DMS153 treated with DMSO at 0.1 percent for 48 hours (cell line): Measurements from ENCODE around the gene PQBP1.

Experiments used
- DNase-seq: peaks from one replicate; lab custom pipeline; 2025; ENCODE audit not compliant: unreplicated experiment; lab: John Stamatoyannopoulos, UW

The PQBP1 gene

DNA sequence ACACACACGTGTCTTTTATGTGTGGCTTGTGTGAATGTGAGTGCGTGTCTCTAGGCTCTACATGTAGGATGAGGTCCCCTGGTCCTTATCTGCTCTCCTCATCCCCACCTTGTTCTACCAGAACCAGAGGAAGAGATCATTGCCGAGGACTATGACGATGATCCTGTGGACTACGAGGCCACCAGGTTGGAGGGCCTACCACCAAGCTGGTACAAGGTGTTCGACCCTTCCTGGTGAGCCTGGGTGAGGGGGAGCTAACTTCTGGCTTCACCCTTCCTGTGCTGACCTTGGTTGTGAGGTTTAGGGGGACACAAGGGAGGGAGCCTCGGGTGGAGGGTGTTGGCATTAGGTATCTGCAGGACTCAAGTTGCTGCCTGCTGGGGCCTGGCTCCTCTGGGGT lies 3.3 kb downstream of the PQBP1 start:
- DNase-seq = no peak

DNA sequence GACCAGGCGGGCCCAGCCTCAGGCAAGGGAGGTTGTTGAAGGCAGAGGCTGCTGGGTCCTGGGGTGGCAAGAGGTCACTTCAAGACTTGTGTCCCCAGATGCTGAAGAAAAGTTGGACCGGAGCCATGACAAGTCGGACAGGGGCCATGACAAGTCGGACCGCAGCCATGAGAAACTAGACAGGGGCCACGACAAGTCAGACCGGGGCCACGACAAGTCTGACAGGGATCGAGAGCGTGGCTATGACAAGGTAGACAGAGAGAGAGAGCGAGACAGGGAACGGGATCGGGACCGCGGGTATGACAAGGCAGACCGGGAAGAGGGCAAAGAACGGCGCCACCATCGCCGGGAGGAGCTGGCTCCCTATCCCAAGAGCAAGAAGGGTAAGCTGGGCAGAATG lies 4.4 kb downstream of the PQBP1 start:
- no peak for DNase-seq

DNA sequence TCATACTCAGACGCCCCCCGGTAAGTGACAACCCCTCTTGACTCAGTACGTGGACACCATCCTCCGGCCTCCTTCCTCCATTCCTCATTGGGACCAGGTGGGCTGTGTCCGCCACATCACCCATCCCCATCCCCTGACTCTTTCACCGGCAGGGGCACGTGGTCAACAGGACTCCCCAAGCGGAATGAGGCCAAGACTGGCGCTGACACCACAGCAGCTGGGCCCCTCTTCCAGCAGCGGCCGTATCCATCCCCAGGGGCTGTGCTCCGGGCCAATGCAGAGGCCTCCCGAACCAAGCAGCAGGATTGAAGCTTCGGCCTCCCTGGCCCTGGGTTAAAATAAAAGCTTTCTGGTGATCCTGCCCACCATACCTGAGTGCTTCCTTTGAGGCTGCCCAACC lies 5.0 kb downstream of the PQBP1 start:
- DNase-seq = no peak

DNA sequence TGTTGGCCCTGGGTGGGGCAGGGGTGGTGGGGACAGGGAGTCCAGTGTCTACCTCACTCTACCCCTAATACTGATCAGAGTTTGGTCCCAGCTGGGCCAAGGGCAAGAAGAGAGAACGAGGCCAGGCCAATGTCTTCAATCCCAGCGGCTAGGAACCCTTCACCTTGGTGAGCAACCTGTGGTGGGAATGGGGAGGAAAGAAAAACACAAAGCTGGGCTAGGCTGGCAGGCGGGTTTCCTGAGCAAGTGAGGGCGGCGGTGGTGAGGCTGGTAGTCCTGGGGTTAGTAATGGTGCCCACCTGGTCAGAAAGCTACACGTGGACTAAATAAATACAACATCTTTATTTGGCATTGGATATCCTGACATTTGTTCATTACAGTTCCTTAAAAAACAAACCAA lies 5.6 kb downstream of the PQBP1 start:
- no peak for DNase-seq

DNA sequence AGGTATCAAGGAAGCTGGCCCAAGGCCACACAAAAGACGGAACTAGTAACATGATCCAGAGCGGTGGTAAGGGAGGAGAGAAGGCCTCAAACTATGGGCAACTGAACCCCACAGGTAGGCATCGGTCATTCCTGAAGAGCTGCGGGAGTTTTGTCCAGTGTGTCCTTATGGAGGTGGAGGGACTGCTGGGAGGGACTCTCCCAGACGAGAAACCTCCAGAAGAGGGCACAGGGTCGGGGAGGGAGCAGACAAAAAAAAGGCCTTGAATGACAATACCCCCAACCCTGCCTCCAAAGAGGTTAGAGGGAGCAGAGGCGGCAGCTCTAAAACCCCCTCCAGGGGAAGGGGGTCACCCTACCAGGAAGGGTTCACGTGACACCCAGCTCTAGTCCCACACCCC lies 6.5 kb downstream of the PQBP1 start:
- no peak for DNase-seq

DNA sequence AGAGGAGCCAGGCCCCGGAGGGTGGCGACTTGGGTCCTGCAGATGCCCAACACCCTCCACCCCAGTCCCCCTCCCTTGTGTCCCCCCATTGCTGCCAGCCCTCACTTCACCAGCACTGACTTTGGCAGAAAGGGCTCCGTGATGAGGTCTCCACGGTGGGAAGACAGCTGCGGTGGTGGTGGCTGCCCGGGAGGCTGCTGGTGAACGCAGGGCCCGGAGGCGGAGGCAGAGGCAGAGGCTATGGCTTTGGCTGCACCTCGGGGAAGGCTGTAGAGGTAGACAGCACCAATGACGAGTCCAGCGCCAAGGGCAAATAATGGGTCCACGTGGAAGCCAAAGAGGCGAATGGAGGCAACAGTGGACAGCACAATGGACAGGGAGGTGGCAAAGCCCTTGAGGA lies 6.9 kb downstream of the PQBP1 start:
- no peak for DNase-seq

DNA sequence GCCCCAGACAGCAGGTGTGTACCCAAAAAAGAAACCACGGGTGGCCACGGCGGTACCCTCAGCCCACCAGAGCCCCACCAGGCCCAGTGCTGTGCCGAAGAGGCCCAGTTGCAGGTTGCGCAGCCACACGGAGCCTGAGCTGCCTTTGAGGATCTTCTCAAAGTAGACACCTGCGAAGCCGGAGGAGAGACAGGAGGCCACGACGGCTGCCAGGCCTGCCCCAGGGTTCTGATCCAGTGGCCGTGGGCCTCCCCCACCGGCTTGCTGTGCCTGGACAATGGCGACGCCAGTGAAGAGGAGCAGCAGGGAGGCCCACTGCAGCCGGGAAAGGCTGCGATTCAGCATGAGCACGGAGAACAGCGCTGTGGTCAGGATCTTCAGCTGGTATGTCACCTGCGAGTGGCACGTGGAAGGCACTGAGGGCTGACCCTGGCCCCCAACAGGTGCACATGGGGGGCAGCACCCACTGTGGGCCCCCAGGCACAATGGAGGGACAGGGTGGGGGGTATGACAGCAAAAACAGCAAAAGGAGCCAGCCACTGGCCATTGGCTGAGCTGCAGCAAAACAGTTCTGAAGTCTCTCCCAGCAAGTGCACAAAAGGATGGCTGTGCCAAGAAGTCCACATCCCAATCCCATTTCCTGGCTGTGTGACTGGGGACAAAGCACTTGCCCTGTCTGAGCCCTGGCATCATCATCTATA lies 7.5 kb downstream of the PQBP1 start:
- no peak for DNase-seq

DNA sequence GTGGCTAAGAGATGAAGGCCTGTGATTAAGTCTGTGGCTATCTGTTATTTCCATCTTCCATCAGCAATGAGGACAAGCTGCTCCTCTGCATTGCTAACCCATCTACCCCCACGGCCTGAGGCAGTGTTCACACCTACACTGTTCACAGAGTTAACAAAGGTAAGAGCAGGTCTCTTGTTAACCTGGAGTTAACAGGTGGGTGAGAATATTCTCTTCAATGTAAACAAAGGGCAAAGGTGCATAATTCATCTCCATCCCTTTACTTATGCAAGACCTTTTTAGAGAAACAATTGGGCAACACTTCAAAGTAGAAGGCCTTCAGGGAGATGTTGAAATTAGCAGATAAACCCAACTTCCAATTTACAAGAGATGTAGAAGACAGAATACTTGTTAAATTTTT lies 10.9 kb downstream of the PQBP1 start:
- no peak for DNase-seq

DNA sequence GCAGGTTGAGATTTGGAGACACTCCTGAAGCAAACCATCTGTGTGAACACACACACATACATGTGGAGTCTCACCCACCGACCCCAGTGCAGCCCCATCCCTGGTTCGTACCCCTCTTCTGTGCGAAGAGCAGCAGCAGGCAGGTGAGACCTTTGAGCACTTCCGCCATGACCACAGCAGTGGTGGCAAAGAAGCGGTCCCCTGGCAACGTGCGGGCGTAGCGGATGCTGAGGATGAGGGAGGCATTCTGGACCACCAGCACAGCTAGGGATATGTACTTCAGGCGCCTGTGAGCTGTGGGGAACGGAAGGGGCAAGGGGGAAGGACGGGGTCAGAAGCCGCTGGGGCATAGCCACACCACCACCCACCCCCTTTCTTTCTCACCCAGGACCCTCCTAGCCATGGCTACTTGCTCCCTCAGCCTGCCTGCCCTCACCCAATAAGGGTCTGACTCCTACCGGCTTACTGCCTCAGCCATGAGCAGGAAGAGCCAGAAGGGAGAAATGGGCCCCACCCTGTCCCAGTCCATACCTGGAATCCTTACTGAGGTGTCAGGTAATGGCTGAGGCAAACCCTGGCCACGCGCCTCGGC lies 12.1 kb downstream of the PQBP1 start:
- DNase-seq = no peak

DNA sequence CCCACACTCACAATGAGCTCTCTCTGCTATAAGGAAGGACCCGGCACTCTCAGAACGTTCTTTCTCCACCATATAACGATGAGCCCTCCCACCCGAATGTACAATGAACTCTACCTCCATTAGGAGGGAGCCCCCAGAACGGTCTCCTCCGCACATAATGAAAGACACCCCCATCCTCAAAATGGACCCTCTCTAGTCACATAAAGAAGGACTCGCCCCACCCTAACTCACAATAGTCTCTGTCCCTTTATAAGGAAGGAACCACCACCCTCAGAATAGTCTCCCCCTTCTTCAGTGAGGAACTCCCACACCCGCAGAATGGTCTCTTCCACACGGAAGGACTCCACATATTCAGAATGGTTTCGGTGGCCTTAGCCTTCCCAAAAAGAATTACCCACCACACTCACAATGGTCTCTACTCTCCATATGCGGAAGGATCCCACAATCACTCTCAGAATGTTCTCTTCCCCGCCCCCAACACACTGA lies 13.2 kb downstream of the PQBP1 start:
- no peak for DNase-seq

DNA sequence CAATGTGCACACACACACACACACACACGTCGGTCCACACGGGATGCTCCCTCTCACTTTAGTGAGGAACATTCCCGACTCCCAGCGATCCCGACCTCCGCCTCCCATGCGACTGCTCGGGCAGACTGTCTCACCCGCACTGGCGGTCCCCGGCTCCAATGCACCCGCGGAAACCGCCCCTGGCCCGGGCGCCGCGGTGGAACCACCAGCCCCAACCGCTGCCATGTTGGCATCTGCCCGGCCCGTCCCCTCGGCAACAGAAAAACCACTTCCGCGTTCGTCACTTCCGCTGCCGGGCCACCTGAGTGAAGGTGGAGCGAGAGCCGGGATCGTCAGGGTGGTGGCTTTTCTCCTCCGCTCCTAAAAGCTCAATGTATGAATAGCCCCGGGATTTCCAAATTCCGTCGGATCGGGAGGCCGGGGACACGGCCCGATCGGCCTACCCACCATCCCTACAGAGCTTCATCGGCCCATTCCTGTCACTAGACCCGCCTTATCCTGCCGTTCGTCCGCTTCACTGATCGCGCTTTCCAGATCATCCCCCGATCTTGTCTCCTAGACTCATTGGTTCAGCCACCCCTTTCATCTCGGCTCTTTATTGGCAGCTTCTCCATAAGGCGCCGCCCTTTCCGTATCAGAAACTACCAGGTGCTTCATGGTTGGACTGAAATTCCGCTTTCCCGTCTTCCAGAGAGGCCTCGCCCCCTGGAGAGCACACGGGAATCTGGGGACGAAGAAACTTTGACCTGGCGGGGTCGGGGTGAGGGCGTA lies 13.9 kb downstream of the PQBP1 start, which contains the start of gene SLC35A2:
Gene SLC35A2, minus strand, starts transcription at position 235 of the 771 bp plus-strand sequence. Its CDS starts 10 bp downstream, at position 225.
- peak; percentile 34 for DNase-seq

DNA sequence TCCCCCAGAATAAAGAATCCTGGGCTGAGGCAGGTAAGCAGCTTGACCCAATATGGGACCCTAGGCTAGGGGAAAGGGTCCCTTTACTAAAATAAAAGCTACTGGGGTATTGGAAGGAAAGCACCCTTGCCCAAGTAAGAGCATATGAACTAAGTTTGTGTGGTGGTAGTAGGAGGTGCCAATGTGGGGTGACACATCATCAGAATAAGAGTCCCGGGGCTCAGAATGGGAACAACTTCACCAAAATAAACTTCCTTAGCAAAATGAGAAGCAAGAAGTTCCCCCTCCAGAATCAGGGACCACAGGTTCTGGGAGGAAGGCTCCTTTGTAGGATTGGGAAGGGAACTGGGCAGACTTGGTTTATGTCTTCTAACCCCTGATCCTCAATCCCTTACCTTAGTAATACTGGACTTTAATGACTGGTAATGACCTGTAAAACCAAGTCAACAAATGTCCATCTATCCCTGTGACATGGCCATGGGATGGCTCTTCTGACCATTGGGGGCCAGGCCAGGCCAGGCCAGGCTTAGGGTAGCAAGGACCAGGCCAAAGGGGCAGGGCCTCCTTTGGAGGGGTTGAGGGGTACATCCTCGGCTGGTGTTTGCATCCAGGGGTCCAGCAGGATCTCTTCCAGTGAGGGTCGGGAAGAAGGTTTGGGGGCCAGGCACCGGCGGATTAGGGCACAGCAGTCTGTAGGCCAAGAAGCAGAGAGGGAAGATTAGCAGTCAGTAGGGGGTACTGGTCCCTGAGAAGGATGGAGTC lies 16.1 kb downstream of the PQBP1 start:
- DNase-seq = no peak

DNA sequence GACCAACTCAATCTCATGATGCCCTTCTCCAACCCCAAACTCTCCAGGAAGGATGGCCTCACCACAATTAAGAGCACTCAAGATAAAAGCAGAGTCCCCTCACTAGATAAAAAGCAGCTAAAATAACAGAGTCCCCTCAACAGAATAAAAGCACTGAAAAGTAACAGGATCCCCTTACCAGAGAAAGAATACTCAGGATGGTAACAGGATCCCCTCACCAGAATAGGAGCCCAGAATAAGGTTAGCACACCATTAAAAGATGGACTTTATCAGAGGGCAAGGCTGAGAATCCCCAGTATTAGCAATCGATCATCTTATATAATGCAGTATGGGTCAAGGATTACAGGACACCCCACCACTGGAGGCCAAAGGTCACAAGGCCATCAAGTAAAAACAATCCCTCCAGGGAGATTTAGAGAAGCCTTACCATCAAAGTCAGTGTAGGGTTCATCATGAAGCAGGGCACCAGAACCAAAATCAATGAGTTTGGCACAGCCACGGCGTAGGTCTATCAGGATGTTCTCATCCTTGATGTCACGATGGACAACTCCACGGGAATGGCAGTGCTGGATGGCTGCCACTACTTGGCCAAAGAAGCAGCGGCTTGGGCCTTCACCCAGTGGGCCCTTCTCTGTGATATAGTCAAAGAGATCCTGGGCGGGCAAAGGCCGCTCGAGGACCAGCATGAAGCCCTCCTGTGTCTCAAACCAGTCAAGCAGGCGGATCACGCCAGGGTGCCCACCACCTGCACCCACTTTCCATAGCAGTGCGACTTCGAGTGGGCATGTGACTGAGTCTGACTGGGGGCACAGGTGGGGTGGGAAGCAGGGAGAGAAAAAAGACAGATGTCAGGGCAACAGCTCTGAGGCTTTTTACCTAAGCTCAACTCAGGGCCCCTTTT lies 17.1 kb downstream of the PQBP1 start:
- no peak for DNase-seq

DNA sequence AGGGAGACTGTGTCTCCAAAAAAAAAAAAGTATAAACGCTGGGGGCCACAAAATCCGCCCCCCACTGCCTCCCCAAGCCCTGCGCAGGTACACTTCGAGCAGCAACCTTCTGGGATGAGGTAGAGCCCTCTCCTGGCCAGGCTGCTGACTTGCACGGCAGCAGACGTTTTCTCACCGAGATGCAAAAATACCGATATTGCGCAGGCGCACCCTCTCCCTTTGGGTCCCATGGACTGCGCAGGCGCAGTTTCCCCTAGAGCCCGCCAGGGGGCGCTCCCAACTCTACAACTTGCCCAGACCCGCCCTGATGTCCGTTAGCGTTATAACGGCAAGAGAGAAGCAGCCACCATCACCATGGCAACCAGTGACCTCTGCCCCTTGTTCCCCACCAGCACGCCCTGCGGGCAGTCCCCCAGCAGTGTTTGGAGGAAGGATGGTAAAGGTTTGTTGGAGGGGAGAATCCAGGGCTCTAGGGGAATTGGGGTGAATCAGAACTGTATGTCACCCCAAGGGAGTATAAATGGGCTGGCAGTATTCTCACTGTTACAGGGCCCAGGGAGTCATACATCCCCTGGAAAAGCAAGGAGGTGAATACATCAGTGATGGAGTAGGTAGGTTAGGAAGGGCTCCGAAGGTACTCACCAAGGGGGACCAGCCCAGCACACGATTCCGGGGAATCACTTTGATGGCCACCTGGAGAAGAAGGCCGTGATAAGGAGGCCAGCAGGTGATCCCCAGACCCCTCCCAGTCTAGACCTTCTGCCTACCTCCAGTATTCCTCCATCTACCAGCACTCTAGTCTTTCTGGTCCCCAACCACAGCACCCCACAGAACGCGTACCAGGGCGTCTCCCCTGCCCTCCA lies 19.6 kb downstream of the PQBP1 start:
- peak; percentile 55 for DNase-seq

DNA sequence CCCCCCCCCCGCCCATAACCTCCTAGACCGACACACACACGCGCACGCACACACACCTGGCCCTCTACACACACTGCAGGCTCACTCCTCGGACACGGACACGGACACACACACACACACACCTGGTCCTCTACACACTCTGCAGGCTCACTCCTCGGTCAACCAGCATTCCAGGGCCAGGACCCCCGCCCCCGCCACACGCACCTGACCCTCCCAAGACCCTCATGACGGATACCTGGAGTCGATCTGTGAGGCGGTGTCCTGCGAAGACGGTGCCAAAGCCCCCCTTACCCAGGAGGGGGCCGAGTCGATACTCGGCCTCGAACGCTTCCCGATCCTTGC lies 20.5 kb downstream of the PQBP1 start:
- DNase-seq = peak; percentile 6

DNA sequence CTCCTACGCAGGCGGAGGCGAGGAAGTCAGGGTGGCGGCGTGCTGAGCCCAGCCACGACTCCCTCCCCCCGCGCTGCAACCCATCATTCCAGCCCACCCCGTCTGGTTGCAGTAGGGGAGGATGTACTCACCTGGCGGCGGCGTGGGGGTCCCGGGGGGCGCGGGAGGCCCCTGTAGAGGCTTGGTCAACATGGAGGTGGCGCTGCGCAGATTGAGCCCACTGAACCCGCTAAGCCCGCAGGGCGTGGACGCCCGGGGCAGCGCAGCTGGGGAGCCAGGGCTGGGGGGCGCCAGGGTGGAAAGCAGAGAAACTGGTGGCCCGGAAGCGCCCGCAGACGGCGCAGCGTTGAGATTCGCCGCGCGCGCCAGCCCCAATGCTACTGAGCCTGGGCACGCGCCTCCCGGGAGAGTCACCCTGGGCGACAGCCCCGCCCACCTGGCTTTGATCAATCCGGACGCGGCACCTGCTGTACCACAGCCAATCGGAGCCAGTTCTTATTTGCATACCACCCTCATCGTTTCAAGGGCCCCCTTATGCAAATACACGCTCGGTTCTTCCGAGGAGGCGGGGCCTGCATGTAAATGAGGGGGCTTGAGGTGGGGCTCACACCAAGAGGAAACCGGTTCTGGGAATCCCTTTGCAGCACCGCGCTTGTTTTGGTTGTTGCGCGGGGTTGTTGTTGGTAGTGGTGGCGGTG lies 21.1 kb downstream of the PQBP1 start, which contains the start of gene PIM2:
Gene PIM2, minus strand, starts transcription at position 382 of the 698 bp plus-strand sequence. Its CDS starts 190 bp downstream, at position 192.
- DNase-seq = peak; percentile 80

DNA sequence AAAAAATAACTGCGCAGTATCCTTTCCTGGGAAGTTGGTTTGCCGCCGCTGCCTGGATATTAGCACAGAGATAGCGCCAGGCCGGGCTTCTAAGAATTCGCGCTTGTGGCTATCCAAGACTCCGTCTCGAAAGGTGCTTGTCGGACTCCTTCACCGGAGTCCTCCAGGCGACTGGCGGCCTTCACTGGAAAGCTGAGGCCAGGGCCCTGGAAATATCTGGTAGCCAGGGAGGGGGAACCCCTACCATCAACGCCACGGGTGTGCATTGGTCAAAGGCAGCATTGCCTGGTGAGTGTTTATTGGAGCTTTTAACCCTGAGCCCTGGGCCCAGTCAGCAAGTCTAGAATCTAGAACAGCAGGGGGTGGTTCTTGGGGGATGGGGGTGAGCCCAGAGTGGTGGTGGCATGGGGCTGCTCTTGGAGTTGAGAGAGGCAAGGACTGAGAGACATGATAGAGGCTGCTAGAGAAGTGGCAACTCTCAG lies 21.7 kb downstream of the PQBP1 start:
- DNase-seq = no peak

DNA sequence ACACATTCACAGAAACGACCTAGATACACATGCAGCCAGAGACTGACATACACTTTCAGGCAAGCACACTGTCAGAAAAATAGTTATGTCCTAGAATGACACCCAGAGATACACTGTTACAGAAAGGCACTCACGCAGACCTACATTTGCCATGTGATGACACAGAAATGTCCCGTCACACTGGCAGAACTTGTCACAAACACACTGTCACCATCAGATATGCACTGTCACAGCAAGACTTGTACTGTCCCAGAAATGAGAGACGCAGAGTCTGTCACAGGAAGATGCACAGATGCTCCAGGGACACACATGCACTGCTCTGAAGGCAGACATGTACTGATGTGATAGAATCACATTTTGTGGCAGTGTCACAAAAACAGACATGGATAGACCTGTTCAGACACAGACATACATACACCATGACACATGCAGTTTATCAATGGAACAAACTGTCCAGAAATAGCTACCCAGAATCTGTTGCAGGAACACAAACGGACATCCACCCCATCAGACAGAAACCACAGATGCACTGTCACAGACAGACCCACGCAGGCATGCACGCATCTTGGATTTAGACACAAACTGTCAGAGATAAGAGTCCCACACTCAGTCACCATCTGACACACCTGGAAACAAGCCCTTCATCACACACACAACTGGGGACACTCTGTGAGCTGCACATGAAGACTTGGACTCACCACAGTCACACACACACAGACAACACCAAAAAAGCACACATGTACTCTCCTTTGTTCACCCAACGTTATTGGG lies 22.4 kb downstream of the PQBP1 start:
- no peak for DNase-seq
